GM18507 (cell line): ENCODE data around the gene FOXK1.
"Not testable (repeated sequence)": the region's sequence is repeated elsewhere in the genome, so short reads cannot be mapped to it uniquely, and the experiment has no call there.

ENCODE experiments used
- DNase-seq: peaks from one replicate; pipeline ENCODE4 v3.0.0; 2011; ENCODE audit warnings: low read depth; ENCODE audit not compliant: insufficient read length; ENCODE audit errors: extremely low spot score
- FAIRE-seq: peaks from 2 replicates; lab custom pipeline; 2011; peaks lifted over from hg19 to GRCh38; lab: Jason Lieb, UNC

FOXK1 gene

GRCh38 chr7:4681886-4682620, at the start of gene FOXK1:
Gene FOXK1 (plus strand): TSS chr7:4682295. CDS start chr7:4682309, 14 bp downstream.
- FAIRE-seq (peak; percentile 12), DNase-seq (peak; percentile 77)

DNA sequence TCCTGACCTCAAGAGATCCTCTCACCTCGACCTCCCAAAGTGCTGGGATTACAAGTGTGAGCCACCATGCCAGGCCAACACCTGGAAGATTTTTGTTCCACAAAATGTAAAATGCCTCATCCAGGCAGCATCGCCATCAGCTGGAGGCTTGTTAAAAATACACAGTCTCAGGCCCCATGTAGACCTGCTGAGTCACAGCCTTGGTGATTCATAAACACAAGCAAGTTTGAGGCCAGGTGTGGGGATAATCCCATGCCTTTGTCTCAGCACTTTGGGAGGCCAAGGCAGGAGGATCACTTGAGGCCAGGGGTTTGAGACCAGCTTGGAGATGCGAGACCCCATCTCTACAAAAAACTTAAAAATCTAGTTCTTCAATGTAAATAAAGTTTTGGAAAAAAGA, 49.1 kb upstream of the FOXK1 start:
- FAIRE-seq (no peak), DNase-seq (no peak)

GRCh38 chr7:4634166-4634565, 47.9 kb upstream of the FOXK1 start:
- FAIRE-seq, result no peak

DNA sequence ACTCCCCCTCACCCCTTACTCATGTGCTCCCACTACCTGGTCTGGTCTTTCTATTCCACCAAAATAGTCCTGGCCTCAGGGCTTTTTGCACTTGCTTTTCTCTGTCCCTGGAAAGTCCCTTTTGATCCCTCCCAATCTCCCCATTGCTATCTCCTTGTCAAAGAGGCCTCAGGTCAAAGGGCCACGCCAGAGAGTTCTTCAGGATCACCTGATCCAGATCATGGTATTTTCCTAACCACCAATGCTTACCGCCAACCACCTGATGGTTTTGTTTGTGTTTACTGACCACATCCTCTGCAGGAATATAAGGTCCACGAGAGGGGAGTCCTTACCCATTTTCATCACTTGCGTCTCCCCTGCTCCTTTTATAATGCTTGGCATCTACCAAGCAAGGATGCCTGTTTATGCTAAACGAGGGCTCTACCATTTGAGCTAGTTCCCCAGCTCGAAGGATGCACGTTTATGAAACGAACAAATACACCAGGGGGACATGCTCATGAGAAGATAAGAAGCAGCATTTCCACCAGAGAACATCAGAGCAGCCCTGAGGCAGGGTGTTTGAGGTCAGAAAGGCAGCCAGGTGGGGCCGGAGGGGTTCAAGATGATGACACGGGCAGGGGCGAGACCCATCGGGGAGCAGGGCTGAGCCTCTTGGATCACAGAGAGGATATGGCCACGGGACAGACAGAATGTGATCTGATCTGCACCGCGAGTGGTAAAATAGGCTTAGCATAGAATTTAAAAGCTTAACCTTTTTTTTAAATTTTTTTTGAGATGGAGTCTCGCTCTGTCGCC, 43.1 kb upstream of the FOXK1 start:
- DNase-seq (no peak), FAIRE-seq (no peak)

More at GRCh38 chr7:4634166-4634565, 47.9 kb upstream of the FOXK1 start:
- no peak for DNase-seq

DNA sequence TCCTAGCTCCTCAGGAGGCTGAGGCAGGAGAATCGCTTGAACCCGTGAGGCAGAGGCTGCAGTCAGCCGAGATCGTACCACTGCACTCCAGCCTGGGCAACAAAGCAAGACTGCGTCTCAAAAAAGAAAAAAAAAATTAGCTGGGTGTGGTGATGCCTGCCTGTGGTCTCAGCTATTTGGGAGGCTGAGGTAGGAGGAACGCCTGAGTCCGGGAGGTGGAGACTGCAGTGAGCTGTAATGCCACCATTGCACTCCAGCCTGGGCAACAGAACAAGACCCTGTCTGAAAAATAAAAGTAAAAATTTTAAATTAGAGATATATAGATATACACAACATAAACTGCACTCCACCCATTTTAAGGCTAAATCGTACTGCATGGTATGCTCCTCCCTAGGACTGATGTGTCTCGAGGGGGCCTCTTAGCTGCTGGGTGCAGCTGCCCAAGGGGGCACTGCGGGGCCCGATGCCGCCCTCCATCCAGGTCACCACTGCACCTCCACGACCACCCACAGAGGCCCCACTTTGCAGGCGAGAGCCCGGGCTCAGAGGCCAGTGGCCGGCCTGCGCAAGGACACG, 40.9 kb upstream of the FOXK1 start:
- DNase-seq (no peak), FAIRE-seq (no peak)

DNA sequence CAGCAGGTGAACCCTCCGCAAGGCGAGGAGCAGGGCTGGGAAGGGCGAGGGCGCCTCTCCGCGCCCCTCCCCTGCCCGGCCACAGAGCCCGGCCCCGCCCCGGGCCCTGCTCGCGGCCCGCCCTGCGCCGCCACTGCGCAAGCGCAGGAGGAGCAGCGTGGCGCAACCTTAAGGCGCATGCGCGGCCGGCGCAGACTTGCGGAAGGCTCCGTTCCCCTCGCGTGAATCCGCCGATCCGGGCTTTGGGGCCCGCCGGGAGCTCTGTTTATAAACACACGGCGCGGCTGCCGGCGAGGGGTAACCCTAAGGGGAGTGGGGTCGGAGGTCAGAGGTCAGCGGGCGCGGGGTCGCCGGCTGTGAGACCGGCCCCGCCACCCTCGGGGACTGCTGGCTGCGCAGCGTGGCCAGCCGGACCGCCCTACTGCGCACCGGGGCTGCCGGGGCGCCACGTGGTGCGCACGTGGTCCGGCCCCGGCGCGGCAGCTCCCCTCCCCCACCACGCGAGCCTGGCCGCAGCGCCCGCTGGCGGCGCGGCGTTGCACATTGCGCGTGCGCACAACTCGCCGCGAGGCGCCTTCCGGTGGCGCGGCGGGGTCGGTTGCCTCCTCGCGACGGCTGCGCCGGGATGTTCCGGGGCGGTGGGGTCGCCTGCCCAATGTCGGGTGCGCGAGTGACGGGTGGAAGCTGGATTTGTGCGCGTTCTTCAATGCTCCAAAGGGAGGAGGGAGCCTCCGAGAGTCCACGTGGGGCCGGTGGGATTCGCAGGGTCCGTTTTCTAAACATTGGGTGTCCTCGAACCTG, 40.2 kb upstream of the FOXK1 start:
- DNase-seq (peak; percentile 91), FAIRE-seq (peak; percentile 88)

DNA sequence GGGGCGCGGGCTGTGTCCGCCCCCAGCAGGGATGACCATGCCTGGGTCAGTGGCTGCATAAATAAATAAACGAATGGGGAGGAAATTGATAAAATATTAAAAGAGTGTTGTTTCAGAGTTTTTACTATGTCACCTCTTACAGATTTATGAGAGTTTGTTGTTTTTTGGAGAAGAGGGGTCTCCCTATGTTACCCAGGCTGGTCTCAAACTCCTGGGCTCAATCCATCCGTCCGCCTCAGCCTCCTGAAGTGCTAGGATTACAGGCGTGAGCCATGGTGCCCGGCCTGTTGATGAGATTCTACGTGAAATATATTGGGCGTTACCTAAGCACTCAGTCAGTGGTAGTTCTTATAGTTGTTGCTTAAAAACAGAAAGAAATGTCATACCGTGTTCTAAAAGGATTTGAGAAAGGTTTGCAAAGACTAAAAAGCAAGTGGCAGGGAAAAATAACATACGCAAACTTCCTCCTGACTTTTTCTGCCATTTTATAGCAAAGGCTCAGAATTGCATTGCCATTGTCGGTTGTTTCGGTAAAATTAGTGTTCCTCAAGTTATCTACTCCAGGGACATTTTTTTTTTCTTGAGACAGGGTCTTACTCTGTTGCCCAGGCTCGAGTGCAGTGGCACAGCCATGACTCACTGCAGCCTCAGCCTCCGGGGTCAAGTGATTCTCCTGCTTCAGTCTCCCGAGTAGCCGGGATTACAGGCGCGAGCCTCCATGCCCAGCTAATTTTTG, 39.5 kb upstream of the FOXK1 start:
- FAIRE-seq (no peak), DNase-seq (no peak)

DNA sequence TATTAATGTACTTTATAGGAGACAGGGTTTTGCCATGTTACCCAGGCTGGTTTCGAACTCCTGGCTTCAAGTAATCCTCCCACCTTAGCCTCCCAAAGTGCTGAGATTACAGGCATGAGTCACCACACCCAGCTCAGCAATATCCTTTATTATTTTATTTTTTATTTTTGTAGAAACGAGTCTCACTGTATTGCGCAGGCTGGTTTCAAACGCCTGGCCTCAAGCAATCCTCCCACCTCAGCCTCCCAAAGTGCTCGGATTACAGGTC, 39.0 kb upstream of the FOXK1 start:
- FAIRE-seq, DNase-seq: not testable (repeated sequence)

- FAIRE-seq, result no peak
- no peak for DNase-seq
Observed at GRCh38 chr7:4645246-4645645, 36.8 kb upstream of the FOXK1 start.

DNA sequence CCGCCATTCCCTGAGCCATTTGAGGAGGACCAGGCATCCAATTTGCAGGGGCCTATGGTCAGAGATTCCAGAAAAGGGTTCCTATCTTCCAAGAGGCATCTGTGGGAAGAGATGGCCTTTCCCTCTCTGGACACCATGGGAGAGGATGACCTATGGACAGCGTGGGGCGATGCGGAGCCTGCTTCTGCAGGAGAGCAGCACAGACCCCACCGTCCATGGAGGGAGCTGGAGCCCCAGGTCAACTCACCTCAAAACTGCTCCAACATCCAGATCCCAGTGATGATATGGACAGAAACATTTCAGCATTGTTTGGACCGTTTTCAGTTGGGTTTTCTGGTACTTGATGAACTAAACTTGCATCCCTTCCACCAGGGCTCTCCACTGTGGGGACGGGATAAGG, 34.0 kb upstream of the FOXK1 start:
- DNase-seq, result no peak
- FAIRE-seq, result no peak

DNA sequence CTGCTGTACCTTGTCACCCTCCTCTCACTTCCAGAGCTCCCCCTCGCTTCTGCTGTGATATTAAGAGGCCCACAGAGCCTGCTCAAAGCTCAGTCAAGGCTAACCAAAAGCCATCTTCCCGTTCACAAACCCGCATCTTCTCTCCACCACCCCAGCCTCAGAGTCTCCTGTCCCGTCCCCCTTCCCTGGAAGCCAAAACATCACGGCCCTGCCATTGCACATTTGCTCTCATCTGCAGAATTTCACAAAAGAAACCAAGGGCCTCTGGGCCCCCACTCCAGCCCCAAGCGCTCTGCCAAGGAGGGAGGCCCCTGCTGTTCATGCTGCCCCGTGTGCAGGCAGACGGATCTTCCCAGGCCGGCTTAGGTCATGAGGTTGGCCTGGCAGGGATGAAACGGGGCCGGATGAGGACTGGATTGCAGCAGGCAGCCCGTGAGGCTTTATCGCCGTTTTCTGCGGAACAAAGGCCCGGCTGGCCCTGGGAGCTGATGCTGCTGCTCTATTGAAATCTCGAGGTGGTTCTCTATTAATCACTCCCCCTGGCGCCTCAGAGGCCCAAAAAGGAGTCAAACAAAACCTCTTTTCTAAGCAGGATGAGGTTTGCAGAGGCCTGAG, 31.6 kb upstream of the FOXK1 start:
- FAIRE-seq, result no peak

GRCh38 chr7:4653771-4654170, 28.3 kb upstream of the FOXK1 start:
- FAIRE-seq (no peak), DNase-seq (no peak)

More for the DNA sequence above, 31.6 kb upstream of the FOXK1 start:
- DNase-seq, result no peak

GRCh38 chr7:4655311-4655710, 26.8 kb upstream of the FOXK1 start:
- no peak for FAIRE-seq
- DNase-seq, result no peak

DNA sequence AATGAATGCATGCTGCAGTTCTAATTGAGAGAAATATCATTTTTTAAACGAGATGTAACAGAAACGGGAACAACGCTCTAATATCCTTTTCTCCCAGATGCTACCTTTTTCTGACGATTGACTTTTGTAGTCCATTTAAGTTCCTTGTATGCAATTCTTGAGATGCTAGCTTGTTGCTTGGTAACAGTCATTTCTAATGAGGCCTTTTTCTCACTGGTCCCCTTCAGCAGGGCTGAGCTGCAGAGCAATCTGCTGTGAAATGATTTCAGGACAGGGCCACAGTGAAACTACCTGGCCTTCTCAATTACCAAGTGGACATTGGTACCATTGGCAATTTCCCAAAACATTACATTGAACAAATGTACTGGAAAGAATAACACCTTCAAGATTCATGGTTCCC, 26.2 kb upstream of the FOXK1 start:
- DNase-seq, result no peak
- FAIRE-seq, result no peak

DNA sequence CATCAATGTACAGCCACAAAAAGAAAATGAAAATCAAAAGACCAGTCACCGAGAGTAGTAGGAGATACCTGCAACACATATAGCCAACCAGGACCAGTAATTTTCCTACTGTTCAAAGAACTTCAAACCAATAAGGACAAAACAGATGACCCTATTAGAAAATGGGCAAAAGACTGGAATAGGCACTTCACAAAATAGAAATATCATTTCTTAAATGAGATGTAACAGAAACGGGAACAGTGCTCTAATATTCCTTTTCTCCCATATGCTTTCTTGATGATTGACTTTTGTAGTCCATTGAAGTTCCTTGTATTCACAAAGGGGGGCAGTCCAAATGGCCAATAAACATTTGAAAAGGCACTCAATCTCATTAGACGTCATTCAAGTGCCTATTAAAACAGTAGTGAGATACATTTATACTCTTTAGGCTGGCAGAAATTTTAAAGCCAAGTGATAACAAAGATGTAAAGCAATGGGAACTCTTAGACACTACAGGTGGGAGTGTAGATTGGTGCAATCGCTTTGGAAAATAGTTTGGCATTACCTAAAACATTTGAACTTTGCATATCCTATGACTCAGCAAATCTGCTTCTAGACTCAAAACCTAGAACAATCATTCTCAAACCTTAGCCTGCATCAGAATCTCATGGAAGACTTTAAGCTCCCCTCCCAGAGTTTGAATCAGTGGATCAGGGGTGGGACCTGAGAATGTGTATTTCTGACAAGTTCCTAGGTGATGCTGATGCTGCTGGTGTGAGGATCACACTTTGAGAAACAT, 24.3 kb upstream of the FOXK1 start:
- no peak for FAIRE-seq

GRCh38 chr7:4659551-4660286, 22.4 kb upstream of the FOXK1 start:
- no peak for DNase-seq

More for the DNA sequence above, 24.3 kb upstream of the FOXK1 start:
- no peak for DNase-seq

GRCh38 chr7:4661871-4662270, 20.2 kb upstream of the FOXK1 start:
- DNase-seq (no peak), FAIRE-seq (no peak)

More at GRCh38 chr7:4659551-4660286, 22.4 kb upstream of the FOXK1 start:
- no peak for FAIRE-seq
